PC-9 (cell line): Measurements from ENCODE around the gene DSG3.
"Not testable (repeated sequence)": the region's sequence is repeated elsewhere in the genome, so short reads cannot be mapped to it uniquely, and the experiment has no call there.

ENCODE experiments used
- EZH2 ChIP-seq: fragments of 200-600 bp; sonication (generic); IDR thresholded peaks from 2 replicates; pipeline ENCODE4 v1.8.0; 2017; ENCODE audit warnings: antibody characterized with exemption, low read depth
- TF ChIP-seq, protein P1 (sequence below): fragments of 200-600 bp; sonication (generic); conservative IDR thresholded peaks from 2 replicates; pipeline ENCODE4 v1.6.1; 2017; ENCODE audit warnings: mixed run types, antibody characterized with exemption, mild to moderate bottlenecking, moderate library complexity

DNA sequence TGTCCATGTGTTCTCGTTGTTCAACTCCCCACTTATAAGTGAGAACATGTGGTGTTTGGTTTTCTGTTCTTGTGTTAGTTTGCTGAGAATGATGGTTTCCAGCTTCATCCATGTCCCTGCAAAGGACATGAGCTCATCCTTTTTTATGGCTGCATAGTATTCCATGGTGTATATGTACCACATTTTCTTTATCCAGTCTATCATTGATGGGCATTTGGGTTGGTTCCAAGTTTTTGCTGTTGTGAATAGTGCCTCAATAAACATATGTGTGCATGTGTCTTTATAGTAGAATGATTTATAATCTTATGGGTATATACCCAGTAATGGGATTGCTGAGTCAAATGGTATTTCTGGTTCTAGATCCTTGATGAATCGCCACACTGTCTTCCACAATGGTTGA, 59.6 kb downstream of the DSG3 start:
- TF ChIP-seq, protein P1, sequence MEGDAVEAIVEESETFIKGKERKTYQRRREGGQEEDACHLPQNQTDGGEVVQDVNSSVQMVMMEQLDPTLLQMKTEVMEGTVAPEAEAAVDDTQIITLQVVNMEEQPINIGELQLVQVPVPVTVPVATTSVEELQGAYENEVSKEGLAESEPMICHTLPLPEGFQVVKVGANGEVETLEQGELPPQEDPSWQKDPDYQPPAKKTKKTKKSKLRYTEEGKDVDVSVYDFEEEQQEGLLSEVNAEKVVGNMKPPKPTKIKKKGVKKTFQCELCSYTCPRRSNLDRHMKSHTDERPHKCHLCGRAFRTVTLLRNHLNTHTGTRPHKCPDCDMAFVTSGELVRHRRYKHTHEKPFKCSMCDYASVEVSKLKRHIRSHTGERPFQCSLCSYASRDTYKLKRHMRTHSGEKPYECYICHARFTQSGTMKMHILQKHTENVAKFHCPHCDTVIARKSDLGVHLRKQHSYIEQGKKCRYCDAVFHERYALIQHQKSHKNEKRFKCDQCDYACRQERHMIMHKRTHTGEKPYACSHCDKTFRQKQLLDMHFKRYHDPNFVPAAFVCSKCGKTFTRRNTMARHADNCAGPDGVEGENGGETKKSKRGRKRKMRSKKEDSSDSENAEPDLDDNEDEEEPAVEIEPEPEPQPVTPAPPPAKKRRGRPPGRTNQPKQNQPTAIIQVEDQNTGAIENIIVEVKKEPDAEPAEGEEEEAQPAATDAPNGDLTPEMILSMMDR, result not testable (repeated sequence)
- not testable (repeated sequence) for TF ChIP-seq EZH2
